Upper lobe of left lung (tissue), 6 donors: ENCODE results near the gene THBS2. TPM values are rescaled to one million over a fixed set of nuclear protein-coding genes. Genes with fewer than 3 reads are reported as not detected.

Source experiments
- ATAC-seq, 2 donors: fragments of 200-7000 bp; cut with Tn5 transposase; one replicate each; pipeline ENCODE4 v1.9.1; 2022; ENCODE audit warnings: mild to moderate bottlenecking in 2 of 2, moderate library complexity in 2 of 2; ENCODE audit not compliant: low FRiP score in 2 of 2
- DNase-seq, 2 donors: peaks; one replicate each; pipeline ENCODE4 v3.0.0-alpha.2; 2019 to 2020
- H3K27ac ChIP-seq, 4 donors: fragments of 200-600 bp; sonication (generic); one replicate each; pipeline ENCODE4 v1.5.1; 2016 to 2019
- H3K27me3 ChIP-seq, 4 donors: fragments of 200-600 bp; sonication (generic); one replicate each; pipeline ENCODE4 v1.5.1; 2017 to 2019
- H3K36me3 ChIP-seq, 4 donors: fragments of 200-600 bp; sonication (generic); one replicate each; pipeline ENCODE4 v1.5.1; 2016 to 2019
- H3K4me1 ChIP-seq, 4 donors: fragments of 200-600 bp; sonication (generic); one replicate each; pipeline ENCODE4 v1.5.1; 2018 to 2019
- H3K4me3 ChIP-seq, 4 donors: fragments of 200-600 bp; sonication (generic); one replicate each; pipeline ENCODE4 v1.5.1; 2017 to 2019; ENCODE audit warnings: mild to moderate bottlenecking in 2 of 4, moderate library complexity in 1 of 4
- H3K9me3 ChIP-seq, 4 donors: fragments of 200-600 bp; sonication (generic); one replicate each; pipeline ENCODE4 v1.5.1; 2018 to 2019
- CTCF ChIP-seq, 6 experiments: fragments of 450-650 bp in 4 of 6; fragments of 200-600 bp in 2 of 6; sonication (generic) in 2 of 6; IDR thresholded peaks; one replicate each; pipeline ENCODE4 v1.5.1; 2016 to 2019; ENCODE audit warnings: antibody characterized with exemption in 6 of 6
- EP300 ChIP-seq, 4 donors: sonication (generic); formaldehyde crosslinking; IDR thresholded peaks; one replicate each; pipeline ENCODE4 v1.5.1; 2017; ENCODE audit warnings: antibody characterized with exemption in 4 of 4, control low read depth in 2 of 4
- POLR2A ChIP-seq, 4 donors: fragments of 450-650 bp; IDR thresholded peaks; one replicate each; pipeline ENCODE4 v1.5.1; 2016 to 2017; ENCODE audit warnings: antibody characterized with exemption in 4 of 4, mild to moderate bottlenecking in 2 of 4
- POLR2AphosphoS5 ChIP-seq, 2 donors: sonication (generic); formaldehyde crosslinking; IDR thresholded peaks; one replicate each; pipeline ENCODE4 v1.5.1; 2017; ENCODE audit warnings: antibody characterized with exemption in 2 of 2
- WGBS, 2 donors: methylation state at CpG; one replicate each; pipeline ENCODE4 v1.1.5; 2017 to 2018; 5-methylcytosine and 5-hydroxymethylcytosine counted together
- total RNA-seq, 6 donors: library from RNA; depleted of rRNA in 4 of 6; stranded (reverse); fragments of >200 nt in 4 of 6; gene quantifications; one replicate each; pipeline versions ENCODE4 v1.1.0 to v1.2.1, GENCODE V29; 2016 to 2021
- donor health status: DM: no; HTN: no; CAD: no; lungs with moderate emphysema.
- donor health status: DM: no; HTN: yes; CAD: no; lungs with severe emphysema.

THBS2 gene
- total RNA-seq, 6 donors from 2014 or later, result 5.3 to 43.2 (median 17.3) TPM

DNA sequence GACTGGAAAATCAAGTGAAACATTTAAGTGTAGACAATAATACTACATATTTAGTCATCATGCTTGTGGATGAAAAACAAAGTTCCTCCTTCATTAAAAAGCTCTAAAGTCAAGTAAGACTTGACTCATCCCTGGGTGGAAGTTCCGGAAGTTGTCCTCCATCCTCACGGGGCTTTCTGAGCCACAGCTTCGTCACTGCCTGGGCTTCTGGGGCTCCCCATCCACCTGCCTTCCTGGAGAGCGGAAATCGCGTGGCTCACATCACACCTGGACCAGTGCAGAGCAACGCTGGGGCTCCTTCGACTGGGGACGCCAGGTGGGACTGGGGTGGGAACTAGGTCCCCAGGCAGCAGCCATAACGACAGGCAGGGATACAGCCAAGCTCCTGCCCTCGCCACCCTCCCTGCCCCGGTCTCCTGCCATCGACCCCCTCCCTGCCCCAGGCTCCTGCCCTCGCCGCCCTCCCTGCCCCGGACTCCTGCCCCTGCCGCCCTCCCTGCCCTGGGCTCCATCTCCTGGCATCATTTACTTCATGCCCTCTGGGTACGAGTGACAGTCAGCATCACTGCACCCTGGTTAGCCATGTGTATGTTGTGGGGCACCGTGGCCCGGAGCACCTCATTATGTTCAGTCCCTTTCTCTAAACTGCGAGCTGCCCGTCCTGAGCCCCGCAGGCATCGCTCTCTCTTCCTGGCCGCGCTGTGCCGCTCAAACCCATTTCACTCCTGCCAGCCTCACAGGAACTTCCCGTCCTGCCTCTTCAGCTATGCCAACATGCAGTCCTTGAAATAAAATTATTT, 12.9 kb downstream of the THBS2 start:
- no peak overlapping the region for H3K27ac ChIP-seq

GRCh38 chr6:169240125-169240524, 13.5 kb downstream of the THBS2 start:
- WGBS, 2 donors, result 58 to 59% methylated on average over 8 to 11 of the region's 11 CpGs
- no peak for TF ChIP-seq POLR2A (IDR thresholded peaks at IDR 0.05)
- no peak for TF ChIP-seq CTCF (IDR thresholded peaks at IDR 0.05)
- no peak for TF ChIP-seq EP300 (IDR thresholded peaks at IDR 0.05)
- no peak for TF ChIP-seq POLR2AphosphoS5 (IDR thresholded peaks at IDR 0.05)
- H3K4me3 ChIP-seq, result no peak overlapping the region
- no peaks in the 10 kb centered on the region for H3K9me3 ChIP-seq
- no peak overlapping the region for H3K27ac ChIP-seq
- H3K27me3 ChIP-seq, result no peaks in the 10 kb centered on the region
- ATAC-seq, result no peak
- no peak for DNase-seq
- no peaks in the 10 kb centered on the region for H3K36me3 ChIP-seq
- no peaks in the 10 kb centered on the region for H3K4me1 ChIP-seq

More for the DNA sequence above, 12.9 kb downstream of the THBS2 start:
- TF ChIP-seq POLR2AphosphoS5 (IDR thresholded peaks at IDR 0.05), result no peak
- TF ChIP-seq CTCF (IDR thresholded peaks at IDR 0.05), result no peak
- no peak for TF ChIP-seq POLR2A (IDR thresholded peaks at IDR 0.05)
- no peak for TF ChIP-seq EP300 (IDR thresholded peaks at IDR 0.05)
- no peaks in the 10 kb centered on the region for H3K9me3 ChIP-seq
- ATAC-seq (no peak), DNase-seq (no peak)
- WGBS, 2 donors, result 83 to 86% methylated on average over 27 to 28 of the region's 28 CpGs
- H3K4me3 ChIP-seq, result no peak overlapping the region
- H3K27me3 ChIP-seq, result no peaks in the 10 kb centered on the region
- H3K4me1 ChIP-seq, result no peaks in the 10 kb centered on the region
- H3K36me3 ChIP-seq, result no peaks in the 10 kb centered on the region

DNA sequence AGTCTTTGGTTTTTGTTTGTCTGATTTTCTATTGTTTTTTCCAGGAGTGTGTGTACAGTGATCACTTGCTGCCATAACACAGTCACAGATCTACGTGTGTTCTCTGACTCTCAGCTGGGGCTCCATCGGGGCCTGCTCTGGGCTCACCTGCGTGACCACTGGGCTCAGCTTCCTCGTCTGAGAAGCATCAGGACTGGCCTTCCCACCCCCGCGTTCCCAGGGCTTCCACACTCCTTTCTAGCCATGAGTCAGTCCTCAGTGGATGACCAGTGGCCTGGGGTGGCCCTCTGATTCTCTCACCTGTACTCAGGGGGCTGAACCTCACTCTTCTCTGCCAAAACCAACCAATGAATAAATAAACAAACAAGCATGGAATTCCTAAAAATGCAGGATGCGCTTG, 14.5 kb downstream of the THBS2 start:
- no peaks in the 10 kb centered on the region for H3K36me3 ChIP-seq
- no peak for ATAC-seq
- no peak overlapping the region for H3K27ac ChIP-seq
- no peaks in the 10 kb centered on the region for H3K9me3 ChIP-seq
- no peak for TF ChIP-seq POLR2A (IDR thresholded peaks at IDR 0.05)
- no peak for DNase-seq
- 84% methylated on average over 7 of the region's 7 CpGs for WGBS, 2 donors
- no peaks in the 10 kb centered on the region for H3K4me1 ChIP-seq
- H3K4me3 ChIP-seq, result no peak overlapping the region
- no peaks in the 10 kb centered on the region for H3K27me3 ChIP-seq

- no peak for ATAC-seq
- DNase-seq, result no peak
Measured at GRCh38 chr6:169238766-169239165, 14.9 kb downstream of the THBS2 start.

More at GRCh38 chr6:169238766-169239165, 14.9 kb downstream of the THBS2 start:
- H3K9me3 ChIP-seq, result no peaks in the 10 kb centered on the region
- WGBS, 2 donors, result 86 to 89% methylated on average over 8 of the region's 8 CpGs
- H3K27ac ChIP-seq, result no peak overlapping the region
- H3K36me3 ChIP-seq, result no peaks in the 10 kb centered on the region
- no peaks in the 10 kb centered on the region for H3K27me3 ChIP-seq
- H3K4me1 ChIP-seq, result no peaks in the 10 kb centered on the region
- H3K4me3 ChIP-seq, result no peak overlapping the region
- TF ChIP-seq CTCF (IDR thresholded peaks at IDR 0.05), result no peak
- TF ChIP-seq EP300 (IDR thresholded peaks at IDR 0.05), result no peak
- TF ChIP-seq POLR2AphosphoS5 (IDR thresholded peaks at IDR 0.05), result no peak
- no peak for TF ChIP-seq POLR2A (IDR thresholded peaks at IDR 0.05)
